Activated CD8-positive, alpha-beta memory T cell treated with anti-CD3 and anti-CD28 coated beads, Interleukin-2, amount 50 U/mL, for 1 hour (primary cell): ENCODE measurements around the gene CXXC5.

Experiments used
- DNase-seq: peaks from one replicate; pipeline ENCODE4 v3.0.0-alpha.2; 2020; ENCODE audit errors: extremely low read depth

CXXC5 gene

GRCh38 chr5:139664727-139665351 lies 16.7 kb downstream of the CXXC5 start:
- no peak for DNase-seq

GRCh38 chr5:139665626-139666025 lies 17.5 kb downstream of the CXXC5 start:
- DNase-seq, result no peak

- DNase-seq, result no peak
Measured at GRCh38 chr5:139666551-139666950, 18.4 kb downstream of the CXXC5 start.

GRCh38 chr5:139667001-139667729 lies 19.0 kb downstream of the CXXC5 start:
- no peak for DNase-seq

- DNase-seq, result no peak
Measured at GRCh38 chr5:139667730-139668063, 19.5 kb downstream of the CXXC5 start.

- no peak for DNase-seq
Measured at GRCh38 chr5:139668064-139668880, 20.1 kb downstream of the CXXC5 start.

- DNase-seq, result no peak
Measured at GRCh38 chr5:139668924-139669661, 20.9 kb downstream of the CXXC5 start.

- no peak for DNase-seq
Measured at GRCh38 chr5:139669662-139670368, 21.7 kb downstream of the CXXC5 start.

GRCh38 chr5:139670369-139671095 lies 22.4 kb downstream of the CXXC5 start:
- DNase-seq, result no peak

GRCh38 chr5:139671096-139671841 lies 23.1 kb downstream of the CXXC5 start:
- DNase-seq, result no peak

GRCh38 chr5:139675213-139675612 lies 27.1 kb downstream of the CXXC5 start:
- DNase-seq, result no peak

- DNase-seq, result no peak
Measured at GRCh38 chr5:139675825-139676224, 27.7 kb downstream of the CXXC5 start.

GRCh38 chr5:139676406-139676805 lies 28.3 kb downstream of the CXXC5 start:
- no peak for DNase-seq

- DNase-seq, result no peak
Measured at GRCh38 chr5:139676951-139677735, 29.0 kb downstream of the CXXC5 start.

- no peak for DNase-seq
Measured at GRCh38 chr5:139677736-139678613, 29.8 kb downstream of the CXXC5 start.

GRCh38 chr5:139678751-139679750 lies 30.9 kb downstream of the CXXC5 start:
- no peak for DNase-seq
